ENCODE data around the gene GPR153.

The GPR153 gene

GRCh38 chr1:6267686-6268322, 6.9 kb upstream of the GPR153 start:
- no peak for TF ChIP-seq CTCF (IDR thresholded peaks at IDR 0.05; ENCODE audit: low read depth, low read length, missing control alignments)
- DNase-seq (ENCODE audit: low read depth), result no peak
- in situ Hi-C loops (cut with HindIII; ENCODE audit: low sequenced_read_pairs), result no loop called here
- H3K4me3 ChIP-seq (ENCODE audit: low read depth, low read length), result no peak overlapping the region

GRCh38 chr1:6266641-6267040, 5.7 kb upstream of the GPR153 start:
- no peak for TF ChIP-seq CTCF (IDR thresholded peaks at IDR 0.05; ENCODE audit: low read depth, low read length, missing control alignments)
- no peak overlapping the region for H3K4me3 ChIP-seq (ENCODE audit: low read depth, low read length)
- in situ Hi-C loops (cut with HindIII; ENCODE audit: low sequenced_read_pairs), result no loop called here
- DNase-seq (ENCODE audit: low read depth), result no peak

- H3K4me3 ChIP-seq (ENCODE audit: low read depth, low read length), result no peak overlapping the region
- in situ Hi-C loops (cut with HindIII; ENCODE audit: low sequenced_read_pairs), result no loop called here
- no peak for DNase-seq (ENCODE audit: low read depth)
- no peak for TF ChIP-seq CTCF (IDR thresholded peaks at IDR 0.05; ENCODE audit: low read depth, low read length, missing control alignments)
These were observed 4.3 kb upstream of the GPR153 start for GRCh38 chr1:6265151-6265550.

- TF ChIP-seq CTCF (IDR thresholded peaks at IDR 0.05; ENCODE audit: low read depth, low read length, missing control alignments), result no peak
- in situ Hi-C loops (cut with HindIII; ENCODE audit: low sequenced_read_pairs), result loop anchor here (5.0 kb wide), 1 partner anchor 69 kb away; no protein-coding TSS in a partner anchor
- no peak for DNase-seq (ENCODE audit: low read depth)
- no peak overlapping the region for H3K4me3 ChIP-seq (ENCODE audit: low read depth, low read length)
These were observed 2.8 kb upstream of the GPR153 start for GRCh38 chr1:6263716-6264115.

GRCh38 chr1:6262555-6263420, 1.9 kb upstream of the GPR153 start:
- TF ChIP-seq CTCF (IDR thresholded peaks at IDR 0.05; ENCODE audit: low read depth, low read length, missing control alignments), result no peak
- in situ Hi-C loops (cut with HindIII; ENCODE audit: low sequenced_read_pairs), result loop anchor here (5.0 kb wide), 1 partner anchor 70 kb away; no protein-coding TSS in a partner anchor
- DNase-seq (ENCODE audit: low read depth), result no peak
- H3K4me3 ChIP-seq (ENCODE audit: low read depth, low read length), result no peak overlapping the region

- in situ Hi-C loops (cut with HindIII; ENCODE audit: low sequenced_read_pairs), result loop anchor here (5.0 kb wide), 1 partner anchor 71 kb away; no protein-coding TSS in a partner anchor
- DNase-seq (ENCODE audit: low read depth), result no peak
- TF ChIP-seq CTCF (IDR thresholded peaks at IDR 0.05; ENCODE audit: low read depth, low read length, missing control alignments), result no peak
- H3K4me3 ChIP-seq (ENCODE audit: low read depth, low read length), result peak overlapping the region; percentile 37
These were observed 707 bp upstream of the GPR153 start for GRCh38 chr1:6261615-6261995.
